ENCODE results near the gene SPTLC3.

SPTLC3 gene

DNA sequence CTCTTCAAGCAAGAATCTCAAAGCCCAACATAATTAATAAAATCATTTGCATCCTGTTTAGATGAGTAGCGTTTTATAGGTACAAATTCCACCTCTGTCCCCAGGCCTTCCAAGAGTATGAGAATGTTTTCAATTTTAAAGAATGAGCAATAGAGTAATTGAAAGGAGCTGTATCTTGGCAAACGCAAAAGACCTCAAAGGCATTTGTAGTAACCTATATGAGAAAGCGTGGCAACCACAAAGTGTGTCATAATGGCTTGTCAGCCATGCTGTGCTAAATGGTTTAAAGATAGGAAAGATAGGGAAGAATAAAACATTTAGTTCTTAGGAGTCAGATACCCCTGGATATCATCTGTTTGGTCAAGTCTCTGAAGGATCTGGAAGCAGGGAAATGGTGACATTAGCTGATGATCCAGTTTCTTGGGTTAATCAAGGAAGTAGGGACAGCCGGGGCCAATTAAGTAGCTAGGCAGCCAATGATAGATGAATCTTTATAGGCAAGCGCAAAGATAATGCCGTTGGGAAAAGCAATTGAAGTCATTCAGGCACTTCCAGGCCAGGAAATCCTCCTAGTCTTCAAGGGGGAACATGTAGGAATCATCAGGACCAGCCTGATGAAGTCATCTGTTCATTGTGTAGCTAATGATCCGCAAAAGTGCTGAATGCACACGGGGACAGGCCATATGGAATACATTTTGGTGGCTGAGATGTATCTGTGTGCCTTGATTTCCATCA, 140.8 kb downstream of the SPTLC3 start:
- TF ChIP-seq, protein P1, sequence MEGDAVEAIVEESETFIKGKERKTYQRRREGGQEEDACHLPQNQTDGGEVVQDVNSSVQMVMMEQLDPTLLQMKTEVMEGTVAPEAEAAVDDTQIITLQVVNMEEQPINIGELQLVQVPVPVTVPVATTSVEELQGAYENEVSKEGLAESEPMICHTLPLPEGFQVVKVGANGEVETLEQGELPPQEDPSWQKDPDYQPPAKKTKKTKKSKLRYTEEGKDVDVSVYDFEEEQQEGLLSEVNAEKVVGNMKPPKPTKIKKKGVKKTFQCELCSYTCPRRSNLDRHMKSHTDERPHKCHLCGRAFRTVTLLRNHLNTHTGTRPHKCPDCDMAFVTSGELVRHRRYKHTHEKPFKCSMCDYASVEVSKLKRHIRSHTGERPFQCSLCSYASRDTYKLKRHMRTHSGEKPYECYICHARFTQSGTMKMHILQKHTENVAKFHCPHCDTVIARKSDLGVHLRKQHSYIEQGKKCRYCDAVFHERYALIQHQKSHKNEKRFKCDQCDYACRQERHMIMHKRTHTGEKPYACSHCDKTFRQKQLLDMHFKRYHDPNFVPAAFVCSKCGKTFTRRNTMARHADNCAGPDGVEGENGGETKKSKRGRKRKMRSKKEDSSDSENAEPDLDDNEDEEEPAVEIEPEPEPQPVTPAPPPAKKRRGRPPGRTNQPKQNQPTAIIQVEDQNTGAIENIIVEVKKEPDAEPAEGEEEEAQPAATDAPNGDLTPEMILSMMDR (IDR thresholded peaks at IDR 0.05; ENCODE audit: low read depth, low read length, missing control alignments) = no peak
- H3K4me3 ChIP-seq (ENCODE audit: low read depth, low read length) = no peak overlapping the region
- DNase-seq (ENCODE audit: low read depth) = no peak

DNA sequence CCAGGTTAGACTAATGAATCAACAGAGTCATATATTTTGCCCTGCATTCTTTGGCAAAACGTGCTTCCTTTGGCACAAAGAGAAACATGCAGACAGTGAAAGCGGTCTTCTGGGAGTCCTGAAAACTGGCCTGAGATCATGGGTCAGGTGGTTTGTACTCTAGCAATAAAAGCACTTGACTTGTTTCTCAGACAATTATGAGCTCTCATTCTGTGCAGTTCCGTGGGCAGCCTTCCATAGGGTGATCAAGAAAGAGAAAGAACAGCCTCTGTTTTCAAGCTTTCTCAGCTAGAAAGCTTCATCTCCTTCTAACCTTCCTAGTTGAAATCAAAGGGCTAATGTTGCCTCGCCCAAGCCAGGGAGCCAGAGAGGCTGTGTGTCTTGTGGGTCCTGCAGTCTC, 149.6 kb downstream of the SPTLC3 start:
- DNase-seq (ENCODE audit: low read depth) = no peak
- TF ChIP-seq, protein P1 (IDR thresholded peaks at IDR 0.05; ENCODE audit: low read depth, low read length, missing control alignments) = no peak
- no peak overlapping the region for H3K4me3 ChIP-seq (ENCODE audit: low read depth, low read length)

DNA sequence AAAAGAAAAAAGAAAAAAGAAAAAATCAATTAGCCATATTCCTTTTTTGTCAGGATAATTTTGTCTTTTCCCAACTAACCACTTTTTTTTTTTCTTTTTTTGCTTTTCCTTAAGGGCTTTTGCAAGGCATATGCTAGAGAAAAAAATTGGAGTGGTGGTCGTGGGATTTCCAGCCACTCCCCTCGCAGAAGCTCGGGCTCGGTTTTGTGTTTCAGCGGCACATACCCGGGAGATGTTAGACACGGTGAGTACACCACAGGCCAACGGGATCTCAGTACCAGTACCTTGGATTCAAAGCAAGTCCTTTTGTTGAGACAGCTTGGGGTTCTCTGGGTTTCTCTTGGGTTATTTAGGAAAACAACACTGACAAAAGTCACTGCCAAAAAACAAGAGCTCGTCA, 151.1 kb downstream of the SPTLC3 start:
- TF ChIP-seq, protein P1 (IDR thresholded peaks at IDR 0.05; ENCODE audit: low read depth, low read length, missing control alignments) = no peak
- H3K4me3 ChIP-seq (ENCODE audit: low read depth, low read length) = no peak overlapping the region
- DNase-seq (ENCODE audit: low read depth) = no peak

DNA sequence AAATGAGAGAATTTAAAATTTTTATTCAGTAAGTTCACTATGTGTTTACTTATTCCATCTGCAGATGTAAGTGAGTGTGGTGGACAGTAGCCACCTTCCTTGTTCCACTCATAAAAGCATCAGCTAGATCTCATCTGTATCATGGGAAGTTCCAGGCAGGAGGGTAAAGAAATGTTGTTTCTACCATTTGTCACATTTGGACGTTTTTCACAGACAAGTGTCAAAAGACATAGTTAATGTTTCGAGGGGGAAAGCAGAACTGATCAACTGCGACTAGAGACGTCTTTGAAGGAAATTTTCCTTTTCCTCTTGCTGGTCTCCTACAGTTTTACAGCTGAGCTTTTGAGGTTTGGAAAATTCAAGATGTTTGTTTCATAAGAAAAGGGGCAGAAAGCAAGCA, 156.4 kb downstream of the SPTLC3 start:
- H3K4me3 ChIP-seq (ENCODE audit: low read depth, low read length) = no peak overlapping the region
- DNase-seq (ENCODE audit: low read depth) = no peak
- TF ChIP-seq, protein P1 (IDR thresholded peaks at IDR 0.05; ENCODE audit: low read depth, low read length, missing control alignments) = no peak

DNA sequence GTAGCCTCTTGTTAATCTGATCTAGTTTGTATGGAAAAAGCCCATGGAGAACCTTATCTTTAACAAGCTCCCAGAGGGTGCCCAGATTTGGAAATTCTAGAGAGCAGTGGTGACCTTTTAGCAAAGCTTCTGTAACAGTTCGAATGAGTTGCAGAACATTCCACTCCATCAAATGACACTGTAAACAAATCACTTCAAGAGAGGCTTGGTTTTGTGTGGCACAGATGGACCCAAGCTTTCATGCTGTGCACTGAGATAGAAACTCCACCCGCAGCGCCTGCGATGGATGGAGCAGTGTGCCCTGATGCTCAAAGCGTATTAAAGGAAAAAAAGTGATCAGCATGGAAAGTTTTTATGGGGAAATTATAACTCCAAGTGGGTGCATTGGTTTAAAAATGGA, 157.2 kb downstream of the SPTLC3 start:
- H3K4me3 ChIP-seq (ENCODE audit: low read depth, low read length) = no peak overlapping the region
- DNase-seq (ENCODE audit: low read depth) = no peak
- TF ChIP-seq, protein P1 (IDR thresholded peaks at IDR 0.05; ENCODE audit: low read depth, low read length, missing control alignments) = no peak

DNA sequence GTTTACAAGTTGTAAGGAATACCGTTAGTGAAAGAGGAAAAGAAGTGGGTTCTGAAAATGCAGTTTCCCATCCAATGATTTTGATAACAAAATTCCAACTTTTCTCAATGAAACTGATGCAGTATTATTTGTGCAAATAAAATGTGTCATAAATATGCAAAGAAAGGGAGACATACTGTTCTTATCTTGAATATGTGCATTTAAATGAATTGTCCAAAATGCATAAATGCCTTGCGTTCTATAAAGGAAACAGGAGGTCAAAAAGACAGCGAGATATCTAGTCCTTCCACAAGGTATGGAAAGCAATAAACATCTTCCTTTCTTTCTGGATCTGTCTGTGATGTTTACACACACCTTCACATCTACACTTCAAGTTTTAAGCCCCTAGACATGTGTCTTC, 157.7 kb downstream of the SPTLC3 start:
- DNase-seq (ENCODE audit: low read depth) = no peak
- H3K4me3 ChIP-seq (ENCODE audit: low read depth, low read length) = no peak overlapping the region
- TF ChIP-seq, protein P1 (IDR thresholded peaks at IDR 0.05; ENCODE audit: low read depth, low read length, missing control alignments) = no peak

DNA sequence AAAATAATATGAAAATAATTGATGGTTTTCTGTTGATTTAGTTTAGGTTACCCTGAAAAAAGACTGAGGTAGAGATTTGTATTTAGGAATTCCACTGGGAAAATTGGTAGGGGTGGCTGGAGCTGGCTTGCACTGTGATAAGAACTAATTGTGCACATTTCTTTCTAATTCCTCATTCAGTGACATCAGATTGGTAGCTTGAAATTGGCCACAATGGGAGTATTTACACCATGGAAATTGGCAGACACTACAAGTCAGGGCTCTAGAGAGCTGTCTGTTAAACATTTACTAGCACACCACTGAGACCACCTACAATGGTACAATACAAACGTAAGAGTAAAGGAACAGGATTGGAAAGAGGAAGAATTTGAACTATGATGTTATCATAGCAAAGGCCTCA, 160.3 kb downstream of the SPTLC3 start:
- DNase-seq (ENCODE audit: low read depth) = no peak
- H3K4me3 ChIP-seq (ENCODE audit: low read depth, low read length) = no peak overlapping the region
- TF ChIP-seq, protein P1 (IDR thresholded peaks at IDR 0.05; ENCODE audit: low read depth, low read length, missing control alignments) = no peak

Data from GM12864 (cell line).